Loucy (cell line): ENCODE measurements around the gene CABP2.

Experiments used
- H2AFZ ChIP-seq: fragments of 200-600 bp; sonication (generic); 2 replicates; pipeline ENCODE4 v1.6.0; 2016; ENCODE audit warnings: antibody characterized with exemption, mild to moderate bottlenecking, low read length, moderate library complexity
- H3F3A ChIP-seq: fragments of 200-600 bp; 2 replicates; pipeline ENCODE4 v1.6.0; 2016; ENCODE audit warnings: antibody characterized with exemption, low read depth, mild to moderate bottlenecking
- H3K27me3 ChIP-seq: fragments of 200-600 bp; sonication (generic); 2 replicates; pipeline ENCODE4 v1.6.1; 2014; ENCODE audit warnings: low read length, mild to moderate bottlenecking; ENCODE audit not compliant: insufficient read depth, poor library complexity, severe bottlenecking
- H3K36me3 ChIP-seq: fragments of 200-600 bp; sonication (generic); 2 replicates; pipeline ENCODE4 v1.6.1; 2016; ENCODE audit warnings: low read length; ENCODE audit not compliant: insufficient read depth
- H3K4me1 ChIP-seq: fragments of 200-600 bp; sonication (generic); 2 replicates; pipeline ENCODE4 v1.5.1; 2014; ENCODE audit warnings: low read length, mild to moderate bottlenecking; ENCODE audit not compliant: insufficient read depth, poor library complexity, severe bottlenecking
- H3K4me2 ChIP-seq: fragments of 200-600 bp; sonication (generic); 2 replicates; pipeline ENCODE4 v1.6.0; 2014; ENCODE audit warnings: antibody characterized with exemption, low read length, low read depth, mild to moderate bottlenecking; ENCODE audit not compliant: poor library complexity, severe bottlenecking
- H3K4me3 ChIP-seq: fragments of 200-600 bp; sonication (generic); 2 replicates; pipeline ENCODE4 v1.5.1; 2014; ENCODE audit warnings: low read length, mild to moderate bottlenecking, mixed read lengths; ENCODE audit not compliant: poor library complexity, severe bottlenecking
- H3K79me2 ChIP-seq: fragments of 200-600 bp; sonication (generic); 2 replicates; pipeline ENCODE4 v1.6.1; 2014; ENCODE audit warnings: low read length; ENCODE audit not compliant: insufficient read depth
- H3K9ac ChIP-seq: fragments of 200-600 bp; sonication (generic); 2 replicates; pipeline ENCODE4 v1.6.0; 2014; ENCODE audit warnings: mild to moderate bottlenecking, low read depth, low read length, moderate library complexity; ENCODE audit not compliant: poor library complexity, severe bottlenecking
- H3K9me2 ChIP-seq: fragments of 200-600 bp; sonication (generic); replicated peaks from 2 replicates; pipeline ENCODE4 v1.6.1; 2016; ENCODE audit warnings: low read depth, low read length, mixed read lengths
- H3K9me3 ChIP-seq: fragments of 200-600 bp; sonication (generic); 2 replicates; pipeline ENCODE4 v1.6.1; 2014; ENCODE audit warnings: mild to moderate bottlenecking, antibody characterized with exemption, low read length, low read depth; ENCODE audit not compliant: insufficient read depth
- H4K20me1 ChIP-seq: fragments of 200-600 bp; sonication (generic); 2 replicates; pipeline ENCODE4 v1.6.0; 2014; ENCODE audit warnings: antibody characterized with exemption, low read length, mild to moderate bottlenecking; ENCODE audit not compliant: insufficient read depth, poor library complexity, severe bottlenecking
- CTCF ChIP-seq: fragments of 200-600 bp; sonication (generic); conservative IDR thresholded peaks from 2 replicates; pipeline ENCODE4 v1.5.1; 2014; ENCODE audit warnings: mild to moderate bottlenecking, antibody characterized with exemption, low read length
- EZH2phosphoT487 ChIP-seq: fragments of 200-600 bp; IDR thresholded peaks from 2 replicates; pipeline ENCODE4 v1.6.1; 2018; ENCODE audit warnings: antibody characterized with exemption, mild to moderate bottlenecking, moderate library complexity, borderline replicate concordance

The CABP2 gene

GRCh38 chr11:67494371-67495233, 28.6 kb downstream of the CABP2 start:
- Histone ChIP-seq H3K9me2 (no peaks in the 10 kb centered on the region), H3K9ac (no peak overlapping the region), H3K9me3 (no peaks in the 10 kb centered on the region), H3K79me2 (no peaks in the 10 kb centered on the region), H3K4me2 (no peak overlapping the region), H3F3A (no peaks in the 10 kb centered on the region), H3K4me1 (no peaks in the 10 kb centered on the region), H3K4me3 (no peak overlapping the region), H4K20me1 (no peaks in the 10 kb centered on the region), H2AFZ (no peak overlapping the region), H3K36me3 (peaks cover 27% of the 10 kb centered on the region; the same call in 1 of the 2 replicates), H3K27me3 (no peaks in the 10 kb centered on the region)
- TF ChIP-seq EZH2phosphoT487 (no peak), CTCF (no peak)

- Histone ChIP-seq H3K9ac (no peak overlapping the region), H3K4me2 (no peak overlapping the region), H4K20me1 (no peaks in the 10 kb centered on the region), H2AFZ (no peak overlapping the region), H3F3A (no peaks in the 10 kb centered on the region), H3K4me3 (no peak overlapping the region), H3K4me1 (no peaks in the 10 kb centered on the region), H3K9me2 (no peaks in the 10 kb centered on the region), H3K9me3 (no peaks in the 10 kb centered on the region), H3K36me3 (peaks cover 30% of the 10 kb centered on the region; the same call in 1 of the 2 replicates), H3K79me2 (no peaks in the 10 kb centered on the region), H3K27me3 (no peaks in the 10 kb centered on the region)
- TF ChIP-seq CTCF (no peak), EZH2phosphoT487 (no peak)
Observed at GRCh38 chr11:67493548-67494370, 29.5 kb downstream of the CABP2 start.

- Histone ChIP-seq H3K4me3 (no peak overlapping the region), H3F3A (no peaks in the 10 kb centered on the region), H4K20me1 (no peaks in the 10 kb centered on the region), H3K27me3 (no peaks in the 10 kb centered on the region), H3K79me2 (peaks cover under 1% of the 10 kb centered on the region; the same call in 1 of the 2 replicates), H3K9me3 (no peaks in the 10 kb centered on the region), H3K9ac (no peak overlapping the region), H3K9me2 (no peaks in the 10 kb centered on the region), H3K4me1 (no peaks in the 10 kb centered on the region), H3K36me3 (peaks cover 32% of the 10 kb centered on the region; the same call in 1 of the 2 replicates), H3K4me2 (no peak overlapping the region), H2AFZ (no peak overlapping the region)
- no peak for TF ChIP-seq EZH2phosphoT487
- no peak for TF ChIP-seq CTCF
Observed at GRCh38 chr11:67492801-67493547, 30.3 kb downstream of the CABP2 start.
